HL-60 (cell line): ENCODE data around the gene TBC1D22A.

Experiments used
- GABPA ChIP-seq: IDR thresholded peaks from 2 replicates; pipeline ENCODE4 v1.6.1; 2012; ENCODE audit warnings: low read depth
- POLR2AphosphoS5 ChIP-seq: IDR thresholded peaks from 2 replicates; pipeline ENCODE4 v1.6.1; 2012; ENCODE audit warnings: low read depth
- REST ChIP-seq: IDR thresholded peaks from 2 replicates; pipeline ENCODE4 v1.6.1; 2012; ENCODE audit warnings: low read depth; ENCODE audit not compliant: insufficient replicate concordance
- SPI1 ChIP-seq: IDR thresholded peaks from 2 replicates; pipeline ENCODE4 v1.6.1; 2012; ENCODE audit warnings: low read depth, mild to moderate bottlenecking, borderline replicate concordance
- TF ChIP-seq, protein P1 (sequence below): IDR thresholded peaks from one replicate; pipeline ENCODE4 v1.5.1; 2011; ENCODE audit warnings: low read length, control low read depth, inconsistent platforms; ENCODE audit not compliant: insufficient read depth

- TF ChIP-seq, protein P1, sequence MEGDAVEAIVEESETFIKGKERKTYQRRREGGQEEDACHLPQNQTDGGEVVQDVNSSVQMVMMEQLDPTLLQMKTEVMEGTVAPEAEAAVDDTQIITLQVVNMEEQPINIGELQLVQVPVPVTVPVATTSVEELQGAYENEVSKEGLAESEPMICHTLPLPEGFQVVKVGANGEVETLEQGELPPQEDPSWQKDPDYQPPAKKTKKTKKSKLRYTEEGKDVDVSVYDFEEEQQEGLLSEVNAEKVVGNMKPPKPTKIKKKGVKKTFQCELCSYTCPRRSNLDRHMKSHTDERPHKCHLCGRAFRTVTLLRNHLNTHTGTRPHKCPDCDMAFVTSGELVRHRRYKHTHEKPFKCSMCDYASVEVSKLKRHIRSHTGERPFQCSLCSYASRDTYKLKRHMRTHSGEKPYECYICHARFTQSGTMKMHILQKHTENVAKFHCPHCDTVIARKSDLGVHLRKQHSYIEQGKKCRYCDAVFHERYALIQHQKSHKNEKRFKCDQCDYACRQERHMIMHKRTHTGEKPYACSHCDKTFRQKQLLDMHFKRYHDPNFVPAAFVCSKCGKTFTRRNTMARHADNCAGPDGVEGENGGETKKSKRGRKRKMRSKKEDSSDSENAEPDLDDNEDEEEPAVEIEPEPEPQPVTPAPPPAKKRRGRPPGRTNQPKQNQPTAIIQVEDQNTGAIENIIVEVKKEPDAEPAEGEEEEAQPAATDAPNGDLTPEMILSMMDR: no peak
- no peak for TF ChIP-seq POLR2AphosphoS5
- TF ChIP-seq REST: no peak
- TF ChIP-seq GABPA: no peak
- TF ChIP-seq SPI1: no peak
These were observed 188.9 kb downstream of the TBC1D22A start for GRCh38 chr22:46951350-46951749.
